Body of pancreas (tissue), 4 donors: ENCODE results near the gene BANK1. TPM values are rescaled to one million over a fixed set of nuclear protein-coding genes. Genes with fewer than 3 reads are reported as not detected.
"Not testable (repeated sequence)": the region's sequence is repeated elsewhere in the genome, so short reads cannot be mapped to it uniquely, and the experiment has no call there.

Experiments
- ATAC-seq: fragments of 150-250 bp; one replicate; pipeline ENCODE4 v1.9.1; 2016
- DNase-seq, 4 donors: peaks; one replicate each; pipeline ENCODE4 v3.0.0-alpha.2; 2019
- H3K27ac ChIP-seq, 4 donors: fragments of 200-600 bp; sonication (generic); 1 replicate in 3 of 4; 2 replicates in 1 of 4; pipeline versions ENCODE4 v1.5.1 to v1.6.1; 2016 to 2019; ENCODE audit warnings: mild to moderate bottlenecking in 1 of 4, mixed read lengths in 1 of 4, moderate library complexity in 1 of 4
- H3K27me3 ChIP-seq, 2 donors: fragments of 200-600 bp; sonication (generic); one replicate each; pipeline ENCODE4 v1.6.0; 2016; ENCODE audit warnings: mild to moderate bottlenecking in 1 of 2
- H3K36me3 ChIP-seq, 2 donors: fragments of 200-600 bp; sonication (generic); replicated peaks in 1 of 2; 2 replicates each; pipeline ENCODE4 v1.5.1; 2016; ENCODE audit warnings: low read depth in 2 of 2; ENCODE audit not compliant: insufficient read depth in 1 of 2
- H3K4me1 ChIP-seq: fragments of 200-600 bp; sonication (generic); one replicate; pipeline ENCODE4 v1.6.0; 2016
- H3K4me3 ChIP-seq, 2 donors: fragments of 200-600 bp; sonication (generic); 1 replicate in 1 of 2; 2 replicates in 1 of 2; pipeline ENCODE4 v1.5.1; 2016 to 2019
- H3K9me3 ChIP-seq, 3 donors: fragments of 200-600 bp; sonication (generic); 1 replicate in 2 of 3; 2 replicates in 1 of 3; pipeline ENCODE4 v1.5.1; 2016
- CTCF ChIP-seq, 7 experiments: fragments of 450-650 bp in 4 of 7; fragments of 200-600 bp in 3 of 7; sonication (generic) in 3 of 7; IDR thresholded peaks; one replicate each; pipeline ENCODE4 v1.5.1; 2016 to 2019; ENCODE audit warnings: antibody characterized with exemption in 7 of 7
- POLR2A ChIP-seq, 3 donors: fragments of 450-650 bp; IDR thresholded peaks; one replicate each; pipeline ENCODE4 v1.6.1; 2016; ENCODE audit warnings: antibody characterized with exemption in 3 of 3, mild to moderate bottlenecking in 2 of 3
- WGBS, 2 donors: methylation state at CpG; one replicate each; pipeline ENCODE4 v1.1.5; 2017; 5-methylcytosine and 5-hydroxymethylcytosine counted together
- intact Hi-C: fragments of 100-400 bp; cut with DNase I; formaldehyde crosslinking; loops from one replicate; pipeline ENCODE4 v1.15.1; 2023
- total RNA-seq, 2 donors: library from RNA; depleted of rRNA; stranded (reverse); fragments of >200 nt; gene quantifications; one replicate each; pipeline ENCODE4 v1.1.0, GENCODE V29; 2016

BANK1 gene
- total RNA-seq, 2 donors from 2014 or later, result 1.0 to 2.0 TPM

- DNase-seq (no peak), ATAC-seq (no peak)
- H3K27ac ChIP-seq, result no peak overlapping the region
- H3K4me3 ChIP-seq, result no peak overlapping the region
- no peaks in the 10 kb centered on the region for H3K9me3 ChIP-seq
- H3K36me3 ChIP-seq, result no peaks in the 10 kb centered on the region
- no peak for TF ChIP-seq POLR2A (IDR thresholded peaks at IDR 0.05)
- no peak for TF ChIP-seq CTCF (IDR thresholded peaks at IDR 0.05)
- intact Hi-C loops, result no loop called here
- 63 to 70% methylated on average over 4 of the region's 4 CpGs for WGBS, 2 donors
- no peaks in the 10 kb centered on the region for H3K27me3 ChIP-seq
- no peaks in the 10 kb centered on the region for H3K4me1 ChIP-seq
Measured at GRCh38 chr4:101888472-101888871, 97.9 kb downstream of the BANK1 start.

DNA sequence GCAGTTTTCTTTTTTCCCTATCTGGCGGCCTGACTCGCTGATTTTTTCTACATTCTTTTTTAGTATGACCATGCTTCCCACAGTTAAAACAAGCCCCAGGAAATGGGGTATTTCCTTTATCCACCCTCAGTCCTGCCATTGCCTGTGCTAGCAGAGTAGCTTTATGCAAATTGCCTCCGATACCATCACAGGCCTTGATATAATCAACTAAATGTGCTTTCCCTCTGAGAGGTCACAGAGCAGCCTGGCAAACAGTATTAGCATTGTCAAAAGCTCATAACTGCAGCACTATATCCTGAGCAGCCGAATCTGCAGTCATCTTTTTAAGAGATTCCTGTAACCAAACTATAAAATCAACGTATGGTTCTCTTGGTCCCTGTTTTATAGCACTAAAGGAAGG lies 115.0 kb downstream of the BANK1 start:
- H3K9me3 ChIP-seq, DNase-seq, H3K27ac ChIP-seq, H3K4me1 ChIP-seq, H3K36me3 ChIP-seq, H3K27me3 ChIP-seq, intact Hi-C loops, H3K4me3 ChIP-seq, ATAC-seq: not testable (repeated sequence)
- WGBS, 2 donors, result 67 to 73% methylated on average over 5 of the region's 5 CpGs

- Histone ChIP-seq H3K27me3 (no peaks in the 10 kb centered on the region), H3K36me3 (no peaks in the 10 kb centered on the region), H3K9me3 (peaks cover 0 to 2% (median 0%) of the 10 kb centered on the region in 3 donors), H3K4me3 (no peak overlapping the region), H3K27ac (no peak overlapping the region), H3K4me1 (no peaks in the 10 kb centered on the region)
- ATAC-seq (no peak), DNase-seq (no peak)
- intact Hi-C loops, result no loop called here
- 67 to 71% methylated on average over 4 of the region's 4 CpGs for WGBS, 2 donors
- TF ChIP-seq POLR2A (IDR thresholded peaks at IDR 0.05) (no peak), CTCF (IDR thresholded peaks at IDR 0.05) (no peak)
Measured at GRCh38 chr4:101910786-101911373, 120.3 kb downstream of the BANK1 start.

DNA sequence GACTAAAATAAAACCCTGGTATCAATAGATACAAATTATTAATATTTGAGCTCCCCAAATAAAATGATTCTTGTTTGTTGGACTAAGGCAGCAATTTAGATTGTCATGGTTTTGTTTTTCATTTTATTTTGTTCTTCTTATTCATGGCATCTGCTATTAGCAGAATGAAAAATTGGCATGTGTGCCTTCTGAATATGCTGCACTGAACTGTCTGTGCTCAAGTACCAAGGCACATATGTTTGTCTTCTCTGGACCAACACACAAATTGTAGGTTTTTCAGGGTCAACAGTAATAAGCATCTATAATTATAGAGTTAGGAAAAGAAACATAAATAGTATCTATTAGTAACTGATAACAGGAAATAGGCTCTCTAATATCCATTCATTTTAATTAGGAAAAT lies 121.1 kb downstream of the BANK1 start:
- Histone ChIP-seq H3K4me1 (no peaks in the 10 kb centered on the region), H3K9me3 (peaks cover 0 to 2% (median 0%) of the 10 kb centered on the region in 3 donors), H3K4me3 (no peak overlapping the region), H3K27me3 (no peaks in the 10 kb centered on the region), H3K27ac (no peak overlapping the region), H3K36me3 (no peaks in the 10 kb centered on the region)
- intact Hi-C loops, result no loop called here
- no peak for ATAC-seq
- TF ChIP-seq CTCF (IDR thresholded peaks at IDR 0.05), result no peak
- TF ChIP-seq POLR2A (IDR thresholded peaks at IDR 0.05), result no peak
- no peak for DNase-seq

GRCh38 chr4:101914761-101915160 lies 124.2 kb downstream of the BANK1 start:
- Histone ChIP-seq H3K36me3 (no peaks in the 10 kb centered on the region), H3K27ac (no peak overlapping the region), H3K27me3 (no peaks in the 10 kb centered on the region), H3K9me3 (peaks cover 0 to 2% (median 0%) of the 10 kb centered on the region in 3 donors), H3K4me3 (no peak overlapping the region), H3K4me1 (no peaks in the 10 kb centered on the region)
- ATAC-seq, result no peak
- TF ChIP-seq CTCF (IDR thresholded peaks at IDR 0.05) (no peak), POLR2A (IDR thresholded peaks at IDR 0.05) (no peak)
- no peak for DNase-seq
- intact Hi-C loops, result no loop called here
